GM19468 (cell line): ENCODE measurements around the gene NRDC.

ENCODE experiments used
- ATAC-seq: cut with Tn5 transposase; IDR thresholded peaks from one replicate; pipeline ENCODE4 v1.9.1; 2021; ENCODE audit warnings: mild to moderate bottlenecking, moderate library complexity, moderate number of reproducible peaks; ENCODE audit not compliant: unreplicated experiment; ENCODE audit errors: extremely low read depth

Gene NRDC

GRCh38 chr1:51780927-51781326 is 97.6 kb downstream of the NRDC start:
- no peak for ATAC-seq

GRCh38 chr1:51776408-51776807 is 102.1 kb downstream of the NRDC start:
- no peak for ATAC-seq

DNA sequence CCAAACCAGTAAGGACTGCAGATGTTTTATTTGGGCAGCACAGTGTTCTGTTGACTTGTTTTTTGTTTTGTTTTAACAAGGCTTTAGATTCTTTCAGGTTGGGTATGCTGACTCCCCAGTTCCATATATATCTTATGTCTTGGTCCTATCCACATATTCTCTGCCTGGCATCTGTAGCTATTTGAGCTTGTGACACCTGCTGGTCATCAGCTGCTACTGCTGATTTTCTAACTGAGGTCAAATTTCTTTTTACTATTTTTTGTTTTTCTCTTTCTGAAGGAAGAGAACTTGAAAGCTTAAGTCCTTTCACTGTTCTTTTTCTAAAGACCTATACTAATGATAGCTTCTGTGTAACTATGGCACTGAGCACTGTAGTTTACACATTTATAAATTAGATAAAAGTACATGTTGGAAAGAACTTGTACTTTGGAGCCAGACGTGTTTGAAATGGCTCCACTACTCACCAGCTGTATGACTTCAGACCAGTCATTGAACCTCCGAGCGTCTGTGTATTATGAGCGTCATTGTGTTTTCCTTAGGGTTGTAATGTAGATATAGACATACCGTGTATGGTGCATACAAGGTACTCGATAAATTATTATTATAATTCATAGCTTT is 109.4 kb downstream of the NRDC start:
- ATAC-seq: no peak

DNA sequence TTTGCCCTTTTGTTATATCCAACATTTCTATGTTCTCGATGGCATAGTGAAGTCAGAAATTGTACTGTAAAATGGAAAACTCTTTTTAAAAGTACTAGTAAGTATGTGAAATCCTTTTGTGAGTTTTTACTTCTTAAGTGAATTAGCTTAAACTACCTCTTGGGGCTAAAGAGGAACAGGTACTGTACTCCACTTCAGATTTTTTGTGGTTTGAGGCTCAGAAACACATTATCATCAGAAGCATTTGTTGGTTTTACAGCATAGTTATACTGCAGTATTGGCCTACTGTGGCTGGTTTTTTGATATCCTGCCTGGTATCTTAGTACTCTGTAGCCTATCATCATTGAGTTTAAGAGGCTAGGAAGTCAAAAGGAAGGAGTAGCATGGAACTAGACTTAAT is 117.2 kb downstream of the NRDC start:
- ATAC-seq: no peak

DNA sequence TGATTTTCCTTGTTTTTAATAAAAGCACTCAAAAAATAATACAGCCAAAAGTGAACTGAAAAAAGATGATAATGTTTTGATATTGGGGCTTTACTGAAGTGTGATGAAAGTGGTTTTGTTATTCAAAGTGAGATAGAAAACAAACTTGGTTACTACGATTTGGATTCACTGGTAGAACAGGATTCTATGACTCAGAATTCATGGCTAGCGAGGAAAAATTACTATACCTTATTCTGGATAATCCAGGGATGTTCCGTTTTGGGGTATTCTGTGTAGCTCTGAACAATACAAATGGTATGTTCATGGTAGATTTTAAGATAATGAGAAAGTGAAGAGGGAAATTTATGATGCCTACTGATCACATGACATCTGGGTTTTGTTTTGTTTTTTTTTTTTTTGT is 117.7 kb downstream of the NRDC start:
- ATAC-seq: no peak

DNA sequence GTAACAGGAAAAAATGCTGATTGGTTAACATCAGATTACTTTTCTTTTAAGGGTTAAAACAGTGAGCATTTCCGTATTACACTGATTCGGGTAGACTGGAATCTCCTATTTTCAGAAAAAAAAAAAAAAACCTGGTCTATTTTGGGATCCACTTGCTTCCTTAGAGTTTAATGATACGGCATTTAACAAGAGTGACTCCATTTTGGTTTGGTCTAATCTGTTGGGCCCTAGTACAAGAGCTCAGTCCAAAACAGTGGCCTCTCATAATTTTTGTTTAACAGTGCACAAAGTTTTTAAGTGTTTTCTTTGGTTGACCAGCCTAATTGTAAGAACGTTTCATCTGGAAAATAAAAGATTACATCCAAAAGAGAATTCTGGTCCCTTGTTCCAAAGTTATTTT is 120.2 kb downstream of the NRDC start:
- ATAC-seq: no peak

- no peak for ATAC-seq
Measured at GRCh38 chr1:51756290-51756689, 122.2 kb downstream of the NRDC start.

GRCh38 chr1:51755437-51755836 is 123.1 kb downstream of the NRDC start:
- ATAC-seq: no peak

DNA sequence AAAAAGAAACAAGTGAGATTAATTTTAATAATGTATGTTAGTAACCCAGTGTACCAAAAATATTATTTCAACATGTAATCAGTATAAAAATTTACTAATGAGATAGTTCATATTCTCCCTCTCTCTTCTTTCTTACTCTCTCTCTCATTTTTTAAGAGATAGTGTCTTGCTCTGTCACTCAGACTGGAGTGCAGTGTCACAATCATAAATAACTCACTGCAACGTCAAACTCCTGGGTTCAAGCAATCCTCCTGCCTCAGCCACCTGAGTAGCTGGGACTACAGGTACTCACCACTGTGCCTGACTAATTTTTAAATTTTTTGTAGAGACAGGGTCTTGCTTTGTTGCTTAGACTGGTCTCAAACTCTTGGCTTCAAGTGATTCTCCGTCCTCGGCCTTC is 123.9 kb downstream of the NRDC start:
- ATAC-seq: no peak

DNA sequence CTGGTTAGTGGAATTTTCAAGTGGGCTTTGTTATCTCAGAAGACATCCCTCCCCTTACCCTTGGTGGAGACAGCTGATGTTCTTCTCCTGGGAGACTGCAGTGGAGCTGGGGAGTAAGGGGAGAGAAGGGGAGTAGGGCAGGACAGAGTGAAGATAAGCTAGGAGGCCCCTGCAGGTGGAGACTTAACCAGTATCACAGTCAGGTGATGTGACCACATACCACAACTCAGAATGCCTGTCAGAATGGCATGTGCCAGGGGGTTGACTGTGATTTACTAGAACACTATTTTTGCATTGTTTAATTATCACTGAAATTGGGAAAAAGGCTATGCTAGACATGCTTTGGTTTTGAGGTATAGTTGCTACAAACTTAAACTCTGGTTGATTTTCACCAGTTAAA is 124.6 kb downstream of the NRDC start:
- no peak for ATAC-seq

GRCh38 chr1:51752073-51752948 is 126.2 kb downstream of the NRDC start:
- no peak for ATAC-seq

GRCh38 chr1:51750729-51751128 is 127.8 kb downstream of the NRDC start:
- ATAC-seq: no peak

GRCh38 chr1:51750218-51750617 is 128.3 kb downstream of the NRDC start:
- no peak for ATAC-seq

- ATAC-seq: no peak
Measured at GRCh38 chr1:51749151-51749550, 129.4 kb downstream of the NRDC start.

GRCh38 chr1:51745304-51745570 is 133.3 kb downstream of the NRDC start:
- no peak for ATAC-seq

- no peak for ATAC-seq
Measured at GRCh38 chr1:51744506-51745303, 133.8 kb downstream of the NRDC start.

- ATAC-seq: no peak
Measured at GRCh38 chr1:51741121-51741681, 137.3 kb downstream of the NRDC start.

DNA sequence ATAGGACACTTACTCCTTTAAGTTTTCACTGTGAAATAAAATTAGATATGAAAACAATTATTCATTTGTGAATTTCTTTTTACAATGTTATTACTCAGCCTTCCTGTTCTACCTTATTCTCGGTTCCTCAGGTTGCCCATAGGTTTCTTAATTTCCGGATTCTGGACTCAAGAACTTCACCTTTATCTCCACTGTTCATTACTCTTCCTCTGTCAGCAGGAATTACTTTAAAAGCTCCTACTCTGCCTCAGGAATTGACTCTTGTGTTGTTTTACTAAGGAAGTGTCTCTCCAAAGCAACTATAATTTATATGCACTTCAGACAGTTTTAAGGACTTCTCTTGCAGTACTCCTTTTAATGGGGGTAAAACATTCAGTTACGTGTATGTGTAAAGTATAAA is 137.9 kb downstream of the NRDC start:
- no peak for ATAC-seq
